HepG2 (cell line): ENCODE measurements around the gene HACE1. TPM values are rescaled to one million over a fixed set of nuclear protein-coding genes. Genes with fewer than 3 reads are reported as not detected.
A peak's percentile ranks its signal among the peaks of the same experiment; 100 is the strongest.

Experiments used
- BRF2 ChIP-seq: sonication (generic); formaldehyde crosslinking; IDR thresholded peaks from 2 replicates; pipeline ENCODE4 v1.8.1; 2022; ENCODE audit warnings: mild to moderate bottlenecking, missing genetic modification reagents
- CEBPZ ChIP-seq: IDR thresholded peaks from 2 replicates; pipeline ENCODE4 v1.6.1; 2012; ENCODE audit warnings: low read length, improper control_type of control experiment
- DNMT1 ChIP-seq: sonication (generic); formaldehyde crosslinking; IDR thresholded peaks from 2 replicates; pipeline ENCODE4 v1.5.1; 2020; ENCODE audit warnings: mild to moderate bottlenecking, missing genetic modification reagents
- EP300 ChIP-seq, 3 experiments: sonication (generic) in 1 of 3; formaldehyde crosslinking in 1 of 3; IDR thresholded peaks; 2 replicates each; pipeline versions ENCODE4 v1.5.1 to v1.6.1; 2011 to 2020; ENCODE audit warnings: low read depth in 2 of 3, low read length in 2 of 3, borderline replicate concordance in 1 of 3, improper control_type of control experiment in 1 of 3, mild to moderate bottlenecking in 1 of 3, missing genetic modification reagents in 1 of 3, moderate library complexity in 1 of 3
- ETV6 ChIP-seq: sonication (generic); formaldehyde crosslinking; conservative IDR thresholded peaks from 2 replicates; pipeline ENCODE4 v1.4.0; 2020; ENCODE audit warnings: missing genetic modification reagents
- HDAC6 ChIP-seq: fragments of 200-600 bp; sonication (generic); IDR thresholded peaks from 2 replicates; pipeline ENCODE4 v1.7.0; 2017; ENCODE audit warnings: mild to moderate bottlenecking, antibody characterized with exemption, low read length, low read depth
- IRF2 ChIP-seq: IDR thresholded peaks from 2 replicates; pipeline ENCODE4 v1.6.1; 2018; ENCODE audit warnings: missing genetic modification reagents, missing compliant biosample characterization
- KDM3A ChIP-seq: IDR thresholded peaks from 2 replicates; pipeline ENCODE4 v1.6.1; 2018; ENCODE audit warnings: low read depth, missing compliant biosample characterization
- MBD4 ChIP-seq: IDR thresholded peaks from 2 replicates; pipeline ENCODE4 v1.6.1; 2012; ENCODE audit warnings: low read length, inconsistent platforms, borderline replicate concordance
- NR3C1 ChIP-seq: sonication (generic); formaldehyde crosslinking; IDR thresholded peaks from 2 replicates; pipeline ENCODE4 v1.4.0; 2020; ENCODE audit warnings: missing genetic modification reagents
- SMARCC2 ChIP-seq: fragments of 450-650 bp; IDR thresholded peaks from 2 replicates; pipeline ENCODE4 v1.6.1; 2017; ENCODE audit warnings: antibody characterized with exemption, mild to moderate bottlenecking
- ZHX2 ChIP-seq, 2 experiments: sonication (generic) in 1 of 2; formaldehyde crosslinking in 1 of 2; IDR thresholded peaks; 2 replicates each; pipeline versions ENCODE4 v1.6.1 to v1.9.0; 2014 to 2022; ENCODE audit warnings: antibody characterized with exemption in 1 of 2, borderline replicate concordance in 1 of 2, inconsistent platforms in 1 of 2, low read depth in 1 of 2, missing genetic modification reagents in 1 of 2
- ZIK1 ChIP-seq: sonication (generic); formaldehyde crosslinking; IDR thresholded peaks from 2 replicates; pipeline ENCODE4 v1.5.0; 2020; ENCODE audit warnings: mild to moderate bottlenecking, low read depth, missing genetic modification reagents, borderline replicate concordance
- ZKSCAN8 ChIP-seq: IDR thresholded peaks from 2 replicates; pipeline ENCODE4 v1.6.1; 2016; ENCODE audit warnings: borderline replicate concordance, missing genetic modification reagents, missing compliant biosample characterization
- ZNF136 ChIP-seq: sonication (generic); formaldehyde crosslinking; IDR thresholded peaks from 2 replicates; pipeline ENCODE4 v1.8.1; 2022; ENCODE audit warnings: low read depth, mild to moderate bottlenecking, moderate library complexity, missing genetic modification reagents
- ZNF432 ChIP-seq: sonication (generic); formaldehyde crosslinking; IDR thresholded peaks from 2 replicates; pipeline ENCODE4 v1.5.0; 2020; ENCODE audit warnings: missing genetic modification reagents, mild to moderate bottlenecking, borderline replicate concordance
- ZNF614 ChIP-seq: IDR thresholded peaks from 2 replicates; pipeline ENCODE4 v1.6.1; 2018; ENCODE audit warnings: missing biosample characterization, missing genetic modification reagents, inconsistent platforms, borderline replicate concordance
- polyA plus RNA-seq, 8 experiments: library from polyadenylated mRNA; depleted of rRNA in 3 of 8; stranded (reverse) in 7 of 8; unstranded in 1 of 8; fragments of >200 nt; fragmentation: Illumina TruSeq in 4 of 8; extraction: Trizol in 4 of 8; gene quantifications; 2 replicates each; pipeline versions ENCODE4 v1.2.1 to v1.2.3, GENCODE V29; 2011 to 2016; ENCODE audit warnings: low read depth in 4 of 8, missing spikeins in 1 of 8, mixed read lengths in 1 of 8; ENCODE audit not compliant: insufficient read depth in 1 of 8
- total RNA-seq, 5 experiments: library from RNA; depleted of rRNA; stranded (reverse); fragments of >200 nt; fragmentation: Illumina TruSeq; extraction: Trizol; gene quantifications; 2 replicates each; pipeline ENCODE4 v1.2.3, GENCODE V29; 2016; ENCODE audit warnings: low read depth in 1 of 5

HACE1 gene
- total and polyA plus RNA-seq, 2 of the 13 experiments (the other 11 are each of a cell fraction or from before 2014, with no cell fraction given) = 8.9 to 11.4 TPM

GRCh38 chr6:104859225-104860146, at the start of gene HACE1 (continued):
- TF ChIP-seq KDM3A (CRISPR knock-in tag) (peak; percentile 84; the same call in 1 of the 2 replicates), ZNF136 (CRISPR knock-in tag) (no peak), ZNF614 (CRISPR knock-in tag) (peak; percentile 59; the same call in 1 of the 2 replicates), EP300 (IDR thresholded peaks at IDR 0.05; ENCODE audit: low read depth in 2 of 2, low read length in 2 of 2) (no peak), EP300 (CRISPR knock-in tag; IDR thresholded peaks at IDR 0.05; ENCODE audit: borderline replicate concordance) (no peak), MBD4 (no peak), CEBPZ (no peak), ETV6 (CRISPR knock-in tag) (peak; percentile 85; the same call in 1 of the 2 replicates), NR3C1 (CRISPR knock-in tag) (no peak), DNMT1 (CRISPR knock-in tag) (peak; percentile 69; the same call in 1 of the 2 replicates), IRF2 (peak; percentile 95), SMARCC2 (no peak), ZHX2 (IDR thresholded peaks at IDR 0.05; ENCODE audit: low read depth) (no peak), ZHX2 (CRISPR knock-in tag; IDR thresholded peaks at IDR 0.05; ENCODE audit: borderline replicate concordance) (0 out of 2 replicates have a peak, but pooled peaks have one; percentile 31), ZIK1 (CRISPR knock-in tag) (peak; percentile 48; the same call in 1 of the 2 replicates), BRF2 (no peak), ZNF432 (no peak), HDAC6 (no peak), ZKSCAN8 (CRISPR knock-in tag) (no peak; the same call in 1 of the 2 replicates)
